ENCODE results near the gene MICALL1. TPM values are rescaled to one million over a fixed set of nuclear protein-coding genes. Genes with fewer than 3 reads are reported as not detected.

The MICALL1 gene
- polyA plus RNA-seq, 1 experiment = 12.1 TPM

- Histone ChIP-seq H3K9me3 (ENCODE audit: control insufficient read depth, insufficient read depth, low read length) (no peaks in the 10 kb centered on the region), H3K4me3 (ENCODE audit: low read depth, low read length) (no peak overlapping the region), H3K27ac (ENCODE audit: low read depth, low read length) (no peak overlapping the region), H3K27me3 (ENCODE audit: control insufficient read depth, insufficient read depth, low read length) (no peaks in the 10 kb centered on the region)
- ChIA-PET POLR2A (interaction anchor here (0.6 kb wide), 1 partner anchor 385 kb away, joined by 3 read pairs; no protein-coding TSS in a partner anchor), CTCF (interaction anchor here (0.6 kb wide), 1 partner anchor 24 kb away, joined by 6 read pairs; no protein-coding TSS in a partner anchor)
- TF ChIP-seq CTCF (IDR thresholded peaks at IDR 0.05; ENCODE audit: low read depth, low read length) = no peak
- DNase-seq (ENCODE audit: low read depth, low spot score) = no peak
Observed at GRCh38 chr22:37926771-37927636, 20.9 kb downstream of the MICALL1 start.

GRCh38 chr22:37927637-37927936 is 21.5 kb downstream of the MICALL1 start:
- no peaks in the 10 kb centered on the region for H3K27me3 ChIP-seq (ENCODE audit: control insufficient read depth, insufficient read depth, low read length)
- no peak for TF ChIP-seq CTCF (IDR thresholded peaks at IDR 0.05; ENCODE audit: low read depth, low read length)
- H3K27ac ChIP-seq (ENCODE audit: low read depth, low read length) = no peak overlapping the region
- POLR2A ChIA-PET = no interaction called here
- H3K4me3 ChIP-seq (ENCODE audit: low read depth, low read length) = no peak overlapping the region
- no peak for DNase-seq (ENCODE audit: low read depth, low spot score)
- H3K9me3 ChIP-seq (ENCODE audit: control insufficient read depth, insufficient read depth, low read length) = no peaks in the 10 kb centered on the region; the same call in 1 of the 2 replicates
- CTCF ChIA-PET = no interaction called here

GRCh38 chr22:37929390-37929789 is 23.3 kb downstream of the MICALL1 start:
- ChIA-PET CTCF (no interaction called here), POLR2A (no interaction called here)
- no peak for DNase-seq (ENCODE audit: low read depth, low spot score)
- Histone ChIP-seq H3K27me3 (ENCODE audit: control insufficient read depth, insufficient read depth, low read length) (no peaks in the 10 kb centered on the region), H3K27ac (ENCODE audit: low read depth, low read length) (no peak overlapping the region), H3K4me3 (ENCODE audit: low read depth, low read length) (no peak overlapping the region), H3K9me3 (ENCODE audit: control insufficient read depth, insufficient read depth, low read length) (no peaks in the 10 kb centered on the region; the same call in 1 of the 2 replicates)
- no peak for TF ChIP-seq CTCF (IDR thresholded peaks at IDR 0.05; ENCODE audit: low read depth, low read length)

GRCh38 chr22:37930270-37930951 is 24.3 kb downstream of the MICALL1 start:
- ChIA-PET POLR2A (no interaction called here), CTCF (interaction anchor here (1.0 to 2.2 kb wide), 7 partner anchors 15 to 113 kb away, joined by 3 to 14 read pairs (median 5); partner anchors contain the start of gene MICALL1)
- DNase-seq (ENCODE audit: low read depth, low spot score) = no peak

More at GRCh38 chr22:37930270-37930951, 24.3 kb downstream of the MICALL1 start:
- peak; percentile 58 for TF ChIP-seq CTCF (IDR thresholded peaks at IDR 0.05; ENCODE audit: low read depth, low read length)
- H3K27me3 ChIP-seq (ENCODE audit: control insufficient read depth, insufficient read depth, low read length) = no peaks in the 10 kb centered on the region
- no peak overlapping the region for H3K27ac ChIP-seq (ENCODE audit: low read depth, low read length)
- H3K9me3 ChIP-seq (ENCODE audit: control insufficient read depth, insufficient read depth, low read length) = no peaks in the 10 kb centered on the region; the same call in 1 of the 2 replicates
- no peak overlapping the region for H3K4me3 ChIP-seq (ENCODE audit: low read depth, low read length)

Measured in AG04450 (cell line).